ENCODE results near the gene KY.

Gene KY

GRCh38 chr3:134650431-134651346, at the start of gene KY:
Gene KY (minus strand): TSS chr3:134651022. CDS start chr3:134650960, 62 bp downstream.
- no peak for DNase-seq (ENCODE audit: low spot score)

DNA sequence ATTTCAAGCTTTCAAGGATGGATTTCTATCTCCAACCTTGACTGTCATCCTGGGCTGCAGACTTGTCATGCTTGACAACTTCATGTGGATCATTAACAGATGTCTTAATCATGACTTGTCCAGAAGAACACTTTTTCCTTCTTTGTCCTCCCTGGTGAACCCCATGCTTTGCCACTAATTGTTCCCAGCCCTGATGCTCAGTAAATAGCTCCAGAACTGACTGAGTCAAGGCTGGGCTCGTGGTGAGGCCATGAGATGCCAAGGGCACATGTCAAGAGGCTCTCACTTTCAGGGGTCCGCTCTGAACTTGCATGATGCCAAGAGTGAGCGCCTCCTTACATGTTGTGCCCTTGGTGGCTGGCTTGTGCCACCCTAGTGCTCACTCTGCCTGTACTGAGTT, 48.9 kb upstream of the KY start:
- DNase-seq (ENCODE audit: low spot score): no peak

GRCh38 chr3:134699141-134699711, 48.4 kb upstream of the KY start:
- no peak for DNase-seq (ENCODE audit: low spot score)

DNA sequence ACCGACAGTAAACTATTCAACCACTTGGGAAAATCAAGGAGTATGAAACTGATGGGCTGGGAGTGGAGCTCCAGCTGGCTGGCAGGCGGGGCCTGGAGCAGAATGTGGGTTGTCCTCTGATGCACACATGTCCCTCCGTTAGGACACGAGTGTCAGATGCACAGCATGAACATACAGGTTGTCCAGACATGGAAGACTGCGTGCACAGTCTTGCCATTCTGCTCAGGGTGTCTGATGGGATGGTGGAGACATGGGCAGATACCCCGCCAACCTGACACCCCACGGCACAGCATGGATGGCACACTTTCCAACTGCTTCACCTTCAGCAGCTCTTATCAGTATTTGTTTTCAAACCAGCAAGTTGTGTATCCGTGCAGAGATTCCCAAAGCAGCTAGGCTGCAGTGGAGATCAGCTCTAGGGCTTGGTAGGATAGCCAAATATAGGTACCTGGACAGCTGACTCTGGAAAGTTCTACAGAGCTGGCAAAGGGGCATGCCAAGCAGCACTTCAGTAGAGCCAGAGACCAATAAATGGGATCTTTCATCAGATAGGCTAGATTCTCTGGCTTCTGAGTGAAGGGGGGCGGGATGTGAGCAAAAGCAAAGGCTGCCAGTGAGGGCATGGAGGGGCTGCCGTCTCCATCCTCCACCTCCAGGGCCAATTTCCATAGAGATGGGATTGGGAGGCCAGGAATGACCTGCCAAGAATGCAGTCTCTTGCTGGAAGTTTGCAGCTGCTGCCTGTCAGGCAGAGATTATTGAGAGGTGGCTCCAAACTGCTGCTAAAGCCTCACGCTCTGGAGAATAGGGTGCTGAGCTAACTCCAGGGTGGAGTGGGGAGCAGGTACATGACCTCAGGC, 47.2 kb upstream of the KY start:
- no peak for DNase-seq (ENCODE audit: low spot score)

- no peak for DNase-seq (ENCODE audit: low spot score)
Measured at GRCh38 chr3:134696155-134696554, 45.3 kb upstream of the KY start.

DNA sequence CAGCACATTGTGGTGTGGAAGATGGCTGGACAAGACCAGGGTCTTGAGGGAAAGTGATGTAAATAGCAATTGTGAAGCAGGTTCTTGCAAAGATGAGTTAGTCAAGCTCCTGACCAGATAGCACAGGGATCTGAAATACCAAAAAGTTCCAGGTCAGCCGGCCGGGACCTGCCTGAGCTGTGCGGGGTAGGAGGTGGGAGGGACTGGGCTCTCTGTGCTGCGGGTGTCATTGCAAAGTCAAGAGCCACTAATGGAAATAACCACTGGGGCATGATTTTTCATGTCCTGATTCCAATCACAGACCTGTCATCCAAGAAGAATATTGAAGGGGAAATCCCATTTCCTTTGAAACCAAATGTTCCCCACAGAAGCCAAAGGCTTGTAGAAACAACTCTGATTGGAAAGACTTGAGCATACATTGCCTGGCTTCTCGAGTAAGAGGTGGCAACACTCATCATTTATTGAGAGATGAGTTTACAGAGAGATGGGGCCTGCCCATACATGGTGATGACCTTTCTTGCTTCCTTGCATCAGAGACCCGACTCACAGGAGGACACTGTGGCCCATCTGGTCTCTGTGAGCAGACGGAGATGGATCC, 44.2 kb upstream of the KY start:
- no peak for DNase-seq (ENCODE audit: low spot score)

DNA sequence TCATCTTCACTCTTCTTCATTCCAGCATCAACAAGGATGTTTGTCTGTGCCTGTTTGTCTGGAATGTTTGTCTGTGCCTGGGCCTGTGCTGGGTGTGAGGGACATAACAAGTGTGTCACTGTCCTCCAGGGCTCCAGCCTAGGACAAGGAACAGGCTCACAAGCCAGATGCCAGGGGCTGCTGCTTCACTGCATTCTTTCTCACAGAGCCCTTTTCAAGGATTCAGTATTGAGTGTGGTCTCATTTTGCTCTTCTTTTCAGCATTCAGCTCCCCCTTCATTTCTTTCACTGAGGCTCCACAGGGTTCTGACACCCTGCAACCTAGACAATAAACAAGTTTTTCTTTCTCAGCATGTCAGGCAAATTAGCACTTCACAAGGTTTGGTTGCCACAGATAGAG, 43.6 kb upstream of the KY start:
- DNase-seq (ENCODE audit: low spot score): no peak

DNA sequence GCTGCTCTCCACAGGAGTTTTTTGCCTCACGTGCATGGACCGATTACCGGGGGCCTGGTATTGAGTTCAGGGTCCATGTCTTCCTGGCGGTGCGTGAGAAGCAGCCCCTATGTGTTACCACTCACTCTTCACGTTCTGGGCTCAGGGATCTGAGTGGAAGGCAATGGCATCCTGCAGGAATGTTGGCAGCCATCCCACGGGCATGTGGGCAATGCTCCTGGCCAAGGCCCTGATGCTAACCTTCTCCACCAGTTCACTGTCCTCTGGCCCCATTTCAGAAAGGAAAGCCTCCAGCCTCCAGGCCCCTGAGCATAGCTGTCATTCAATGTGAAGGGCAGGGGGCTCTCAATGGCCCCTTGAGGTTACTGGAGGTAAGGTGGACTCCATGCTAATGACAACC, 43.0 kb upstream of the KY start:
- no peak for DNase-seq (ENCODE audit: low spot score)

DNA sequence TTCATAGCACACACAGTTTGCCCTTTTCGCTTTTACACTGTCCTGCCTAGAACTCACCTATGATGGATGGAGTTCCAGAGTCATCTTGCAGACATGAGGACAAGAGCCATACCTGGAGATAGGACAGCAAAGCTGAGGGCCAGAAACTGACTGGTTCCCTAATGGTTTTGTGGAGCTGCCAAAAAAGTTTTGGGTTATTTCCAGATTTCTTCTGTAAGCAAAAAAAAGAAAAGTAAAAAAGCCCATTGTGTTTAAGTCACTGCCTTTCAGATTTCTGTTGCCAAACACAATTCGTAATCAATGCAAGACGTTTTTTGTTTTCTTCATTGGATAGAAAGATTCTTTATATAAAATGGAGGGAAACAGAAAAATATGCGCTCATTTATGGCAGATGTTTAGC, 42.4 kb upstream of the KY start:
- no peak for DNase-seq (ENCODE audit: low spot score)

DNA sequence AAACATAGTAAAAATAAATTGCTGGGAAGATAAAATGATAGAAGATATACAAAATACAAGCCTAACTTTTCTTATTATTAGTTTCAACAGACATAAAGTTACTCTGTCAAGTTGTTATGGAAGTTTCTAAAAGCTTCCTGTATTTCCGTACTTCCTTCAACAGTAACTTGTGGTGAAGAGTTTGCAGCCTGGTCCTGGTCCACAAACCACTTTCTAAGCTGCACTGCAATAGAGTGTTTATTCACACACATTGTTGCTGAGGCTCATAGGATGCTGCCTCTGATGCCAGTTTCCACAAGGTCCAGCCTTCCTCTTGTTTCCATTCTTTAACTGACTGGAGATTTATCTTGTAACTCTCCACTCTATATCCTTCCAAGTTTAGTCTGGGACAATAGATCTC, 39.4 kb upstream of the KY start:
- DNase-seq (ENCODE audit: low spot score): no peak

DNA sequence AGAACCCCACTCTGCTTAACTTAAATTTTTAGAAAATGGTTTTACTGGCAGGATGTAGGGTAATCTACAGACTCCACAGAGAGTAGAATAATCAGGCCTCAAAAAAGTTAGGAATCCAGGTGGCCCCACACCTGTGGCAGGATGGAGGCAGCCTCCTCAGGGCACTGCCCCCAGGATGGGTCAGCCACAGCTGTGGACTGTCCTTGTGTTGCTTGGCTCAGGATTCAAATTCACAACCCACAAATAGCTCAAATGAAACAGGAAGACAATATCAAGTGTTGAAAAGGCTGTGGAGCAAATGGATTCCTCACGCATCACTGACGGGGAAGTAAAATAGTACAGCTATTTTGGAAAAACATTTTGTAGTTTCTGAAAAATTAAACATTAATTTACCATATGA, 36.8 kb upstream of the KY start:
- no peak for DNase-seq (ENCODE audit: low spot score)

- DNase-seq (ENCODE audit: low spot score): no peak
Measured at GRCh38 chr3:134685929-134686802, 35.3 kb upstream of the KY start.

DNA sequence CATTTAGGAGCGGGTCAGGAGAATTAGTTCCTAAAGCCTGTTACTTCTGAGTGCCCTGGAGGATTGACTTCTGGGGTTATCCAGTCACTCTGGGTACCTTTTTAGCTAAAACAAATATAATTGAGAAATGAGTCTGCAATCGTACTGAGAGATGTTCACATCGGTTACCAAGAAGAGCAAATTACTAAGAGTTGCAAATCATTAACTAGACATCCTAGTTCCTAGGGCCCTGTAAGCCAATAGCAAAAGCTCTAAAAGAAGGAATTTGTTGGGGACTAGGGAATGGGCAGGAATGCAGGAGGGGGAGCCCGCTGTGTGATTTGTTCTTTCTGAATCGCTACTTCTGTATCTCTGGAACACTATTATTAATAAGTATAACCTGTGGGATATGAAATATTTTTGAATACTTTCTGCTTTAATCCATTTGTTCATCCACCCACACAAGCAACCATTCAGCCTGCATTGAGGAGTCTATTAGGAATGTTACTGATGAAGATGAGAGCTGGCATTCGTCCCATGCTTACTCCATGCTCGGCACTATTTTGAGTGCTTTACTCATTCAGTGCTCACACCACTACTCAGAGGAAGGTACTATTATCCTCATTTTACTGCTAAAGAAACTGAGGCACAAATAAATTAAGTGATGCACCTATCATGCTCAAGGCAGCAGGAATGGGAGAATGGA, 31.5 kb upstream of the KY start:
- DNase-seq (ENCODE audit: low spot score): no peak

DNA sequence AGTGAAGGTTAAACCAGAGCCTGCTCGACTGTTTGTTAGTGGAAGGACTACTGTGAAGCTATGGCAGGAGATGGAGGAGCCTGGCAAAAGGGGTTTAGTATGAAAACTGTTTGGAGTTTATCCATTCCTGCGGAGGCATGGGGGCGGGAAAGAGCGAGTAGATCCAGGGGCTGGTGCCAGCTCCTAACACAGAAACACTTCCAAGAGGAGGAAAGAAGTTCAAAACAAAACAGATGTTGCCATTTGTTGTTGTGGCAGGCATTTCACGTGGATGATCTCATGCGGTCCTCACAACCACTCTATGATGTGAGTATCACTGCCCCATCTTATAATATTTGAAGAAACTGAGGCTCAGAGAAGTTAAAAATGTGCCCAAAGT, 30.7 kb upstream of the KY start:
- no peak for DNase-seq (ENCODE audit: low spot score)

DNA sequence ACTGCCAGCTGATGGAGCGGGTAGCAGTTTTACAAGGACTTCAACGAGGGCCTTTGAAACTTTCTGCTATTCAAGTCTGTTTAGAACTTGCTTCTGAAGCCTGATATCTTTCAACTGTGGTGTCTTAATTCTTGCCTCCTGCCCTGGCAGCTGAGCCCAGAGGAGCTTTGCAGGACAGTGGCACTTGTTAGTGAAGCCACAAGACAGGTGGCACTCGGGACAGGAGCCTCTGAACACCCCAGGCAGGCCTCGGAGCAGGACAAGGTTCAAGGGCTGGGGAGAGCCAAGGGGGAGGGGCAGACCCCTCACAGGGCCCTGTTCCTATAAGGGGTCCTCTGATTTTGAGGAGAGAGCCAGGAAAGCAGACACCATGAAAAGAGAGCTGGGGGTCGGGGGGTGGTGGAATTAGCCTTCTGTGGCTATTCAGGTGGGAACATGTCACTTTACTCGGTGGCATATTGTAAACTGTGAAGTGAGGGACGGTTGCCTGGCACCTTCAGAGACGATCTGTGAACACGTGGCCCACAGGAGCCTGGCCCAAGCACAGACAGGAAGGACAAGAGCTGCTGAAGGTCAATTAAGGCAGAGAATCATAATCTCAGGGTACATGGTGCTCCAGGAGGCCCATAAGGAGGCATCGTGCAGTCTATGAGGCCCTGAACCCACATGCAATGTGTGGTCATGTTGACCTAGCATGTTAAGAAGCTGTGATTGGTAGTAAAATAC, 30.1 kb upstream of the KY start:
- no peak for DNase-seq (ENCODE audit: low spot score)

DNA sequence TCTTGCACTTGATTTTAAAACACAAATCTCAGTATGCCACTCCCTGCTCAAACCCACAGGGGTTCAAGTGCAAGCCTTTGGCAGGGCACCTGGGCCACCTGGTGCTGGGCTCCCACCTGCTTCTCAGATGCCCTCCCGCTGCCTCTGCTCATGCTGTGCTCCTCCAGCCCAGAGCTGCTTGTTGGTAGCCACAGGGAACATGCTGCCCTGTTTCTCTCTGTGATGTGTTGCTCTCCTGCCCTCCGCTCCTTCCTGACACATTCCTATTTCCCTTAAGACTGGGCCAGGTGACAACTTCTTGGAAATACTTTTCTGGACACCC, 27.1 kb upstream of the KY start:
- no peak for DNase-seq (ENCODE audit: low spot score)

DNA sequence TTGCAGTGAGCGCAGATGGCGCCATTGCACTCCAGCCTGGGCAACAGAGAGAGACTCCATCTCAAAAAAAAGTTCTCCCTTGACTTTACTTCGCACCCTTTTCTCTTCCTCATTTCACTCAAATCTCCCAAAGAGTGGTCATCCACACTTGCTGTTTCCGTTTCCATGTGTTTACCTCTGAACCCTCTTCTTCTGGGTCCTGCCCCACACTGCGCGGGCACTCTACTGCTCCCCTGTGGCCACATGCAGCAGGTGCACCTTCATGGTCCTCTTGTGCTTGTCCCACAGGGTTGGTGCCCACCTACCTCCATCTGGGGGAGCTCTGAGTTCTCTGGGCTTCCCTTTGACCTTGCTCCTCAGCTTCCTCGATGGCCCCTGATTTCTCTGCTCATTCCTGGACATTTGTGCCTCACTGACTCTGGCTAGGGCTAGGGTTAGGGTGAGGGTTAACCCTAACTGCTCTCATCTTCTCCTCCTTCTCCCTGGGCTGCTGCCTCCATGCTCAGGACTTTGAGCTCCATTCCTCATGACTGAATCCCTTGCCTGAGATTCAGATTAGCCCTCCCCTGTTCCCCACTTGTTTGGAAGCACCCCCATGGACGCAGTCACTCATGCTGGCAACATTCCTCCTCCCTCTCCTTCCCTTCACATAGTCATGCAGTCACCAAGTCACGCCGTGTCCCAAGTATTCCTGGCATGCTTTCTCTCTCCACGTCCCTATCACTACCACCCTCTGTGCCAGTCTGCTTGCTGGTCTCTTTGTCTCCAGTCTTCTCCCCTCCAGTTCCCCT, 26.6 kb upstream of the KY start:
- DNase-seq (ENCODE audit: low spot score): peak; percentile 63

DNA sequence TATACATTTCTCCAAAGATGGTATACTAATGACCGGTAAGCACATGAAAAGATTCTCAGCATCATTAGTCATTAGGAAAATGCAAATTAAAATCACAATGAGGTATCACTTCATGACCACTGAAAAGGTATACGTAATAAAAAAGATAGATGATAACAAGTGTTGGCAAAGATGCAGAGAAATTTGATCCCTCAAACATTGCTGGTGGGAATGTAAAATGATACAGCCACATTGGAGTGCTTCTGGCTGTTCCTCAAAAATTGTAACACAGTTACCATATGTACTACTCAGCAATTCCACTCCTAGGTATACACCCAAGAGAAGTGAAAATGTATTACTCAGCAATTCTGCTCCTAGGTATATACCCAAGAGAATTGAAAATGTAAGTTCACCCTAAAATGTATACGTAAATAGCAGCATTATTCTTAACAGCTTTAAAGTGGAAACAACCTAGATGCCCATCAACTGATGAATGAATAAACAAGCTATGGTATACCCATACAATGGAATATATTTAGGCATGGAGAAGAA, 25.0 kb upstream of the KY start:
- DNase-seq (ENCODE audit: low spot score): no peak

DNA sequence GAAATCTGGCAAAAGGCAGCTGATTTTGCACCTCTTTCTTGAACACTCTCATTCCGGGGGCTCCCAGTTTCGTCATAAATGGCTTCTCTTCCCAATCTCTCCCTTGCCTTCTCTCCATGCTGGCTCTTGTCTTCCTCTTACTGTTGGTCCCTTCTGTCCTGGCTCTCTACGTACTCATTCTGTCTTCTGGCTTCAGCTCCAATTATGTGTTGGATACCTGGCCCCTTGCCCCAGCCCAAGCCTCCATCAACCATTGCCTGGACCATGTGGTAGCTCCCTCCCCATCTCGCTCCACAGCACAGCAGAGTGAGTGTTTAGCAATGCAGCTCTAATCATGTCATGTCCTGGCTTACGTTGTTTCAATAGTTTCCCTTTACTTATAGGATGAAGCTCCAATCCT, 21.7 kb upstream of the KY start:
- DNase-seq (ENCODE audit: low spot score): no peak

Data from NAMALWA (cell line).